ENCODE results near the gene IL1RL1.

The IL1RL1 gene

GRCh38 chr2:102359527-102359926 lies 48.2 kb downstream of the IL1RL1 start:
- no peak for DNase-seq (ENCODE audit: low read depth, low spot score)
- H3K4me3 ChIP-seq (ENCODE audit: low read depth, low read length), result no peak overlapping the region
- in situ Hi-C loops (cut with HindIII; ENCODE audit: low sequenced_read_pairs), result no loop called here
- TF ChIP-seq, protein P1, sequence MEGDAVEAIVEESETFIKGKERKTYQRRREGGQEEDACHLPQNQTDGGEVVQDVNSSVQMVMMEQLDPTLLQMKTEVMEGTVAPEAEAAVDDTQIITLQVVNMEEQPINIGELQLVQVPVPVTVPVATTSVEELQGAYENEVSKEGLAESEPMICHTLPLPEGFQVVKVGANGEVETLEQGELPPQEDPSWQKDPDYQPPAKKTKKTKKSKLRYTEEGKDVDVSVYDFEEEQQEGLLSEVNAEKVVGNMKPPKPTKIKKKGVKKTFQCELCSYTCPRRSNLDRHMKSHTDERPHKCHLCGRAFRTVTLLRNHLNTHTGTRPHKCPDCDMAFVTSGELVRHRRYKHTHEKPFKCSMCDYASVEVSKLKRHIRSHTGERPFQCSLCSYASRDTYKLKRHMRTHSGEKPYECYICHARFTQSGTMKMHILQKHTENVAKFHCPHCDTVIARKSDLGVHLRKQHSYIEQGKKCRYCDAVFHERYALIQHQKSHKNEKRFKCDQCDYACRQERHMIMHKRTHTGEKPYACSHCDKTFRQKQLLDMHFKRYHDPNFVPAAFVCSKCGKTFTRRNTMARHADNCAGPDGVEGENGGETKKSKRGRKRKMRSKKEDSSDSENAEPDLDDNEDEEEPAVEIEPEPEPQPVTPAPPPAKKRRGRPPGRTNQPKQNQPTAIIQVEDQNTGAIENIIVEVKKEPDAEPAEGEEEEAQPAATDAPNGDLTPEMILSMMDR (IDR thresholded peaks at IDR 0.05; ENCODE audit: low read depth, low read length), result no peak

GRCh38 chr2:102361632-102362241 lies 50.4 kb downstream of the IL1RL1 start:
- TF ChIP-seq, protein P1 (IDR thresholded peaks at IDR 0.05; ENCODE audit: low read depth, low read length), result no peak
- H3K4me3 ChIP-seq (ENCODE audit: low read depth, low read length), result no peak overlapping the region
- in situ Hi-C loops (cut with HindIII; ENCODE audit: low sequenced_read_pairs), result no loop called here
- DNase-seq (ENCODE audit: low read depth, low spot score), result no peak

DNA sequence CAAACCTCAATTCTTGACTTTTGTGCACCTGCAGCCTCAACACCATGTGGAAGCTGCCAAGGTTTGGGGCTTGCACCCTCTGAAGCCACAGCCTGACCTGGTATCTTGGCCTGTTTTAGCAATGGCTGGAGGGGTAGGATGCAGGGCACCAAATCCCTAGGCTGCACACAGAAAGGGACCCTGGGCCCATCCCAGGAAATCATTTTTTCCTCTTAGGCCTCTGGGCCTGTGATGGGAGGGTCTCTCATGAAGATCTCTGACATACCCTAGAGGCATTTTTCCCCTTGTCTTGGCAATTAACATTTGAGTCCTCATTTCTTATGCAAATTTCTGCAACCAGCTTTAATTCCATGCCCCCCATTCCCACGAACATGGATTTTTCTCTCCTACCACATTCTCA lies 54.4 kb downstream of the IL1RL1 start:
- in situ Hi-C loops (cut with HindIII; ENCODE audit: low sequenced_read_pairs), result no loop called here
- TF ChIP-seq, protein P1 (IDR thresholded peaks at IDR 0.05; ENCODE audit: low read depth, low read length), result no peak
- H3K4me3 ChIP-seq (ENCODE audit: low read depth, low read length), result no peak overlapping the region
- DNase-seq (ENCODE audit: low read depth, low spot score), result no peak

DNA sequence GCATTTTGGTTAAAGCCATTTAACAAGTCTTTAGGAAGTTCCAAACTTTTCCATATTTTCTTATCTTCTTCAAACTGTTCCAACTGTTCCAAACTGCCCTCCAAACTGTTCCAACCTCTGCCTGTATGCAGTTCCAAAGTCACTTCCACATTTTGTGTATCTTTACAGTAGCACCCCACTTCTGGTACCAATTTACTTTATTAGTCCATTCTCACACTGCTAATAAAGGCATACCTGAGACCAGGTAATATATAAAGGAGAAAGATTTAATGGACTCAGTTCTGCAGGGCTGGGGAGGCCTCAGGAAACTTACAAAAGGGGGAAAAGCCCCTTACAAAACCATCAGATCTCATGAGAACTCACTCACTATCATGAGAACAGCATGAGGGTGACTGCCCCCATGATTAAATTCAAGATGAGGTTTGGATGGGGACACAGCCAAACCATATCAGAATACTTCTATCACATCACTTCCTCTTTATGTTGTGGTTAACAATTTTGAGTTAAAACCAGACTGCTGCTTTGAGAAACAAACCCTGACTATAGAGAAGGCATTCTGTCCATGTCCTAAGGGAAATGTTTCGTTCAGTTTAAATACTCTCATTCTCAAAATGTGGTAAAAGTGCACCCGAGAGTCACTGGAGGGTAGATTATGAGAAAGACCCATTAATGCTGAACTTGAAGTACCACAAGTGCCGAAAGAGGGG lies 55.2 kb downstream of the IL1RL1 start:
- DNase-seq (ENCODE audit: low read depth, low spot score), result no peak
- in situ Hi-C loops (cut with HindIII; ENCODE audit: low sequenced_read_pairs), result no loop called here
- TF ChIP-seq, protein P1 (IDR thresholded peaks at IDR 0.05; ENCODE audit: low read depth, low read length), result no peak
- H3K4me3 ChIP-seq (ENCODE audit: low read depth, low read length), result no peak overlapping the region

- DNase-seq (ENCODE audit: low read depth, low spot score), result no peak
- in situ Hi-C loops (cut with HindIII; ENCODE audit: low sequenced_read_pairs), result no loop called here
- H3K4me3 ChIP-seq (ENCODE audit: low read depth, low read length), result no peak overlapping the region
- TF ChIP-seq, protein P1 (IDR thresholded peaks at IDR 0.05; ENCODE audit: low read depth, low read length), result no peak
Measured at GRCh38 chr2:102367331-102367971, 56.1 kb downstream of the IL1RL1 start.

- no peak overlapping the region for H3K4me3 ChIP-seq (ENCODE audit: low read depth, low read length)
- TF ChIP-seq, protein P1 (IDR thresholded peaks at IDR 0.05; ENCODE audit: low read depth, low read length), result no peak
- no peak for DNase-seq (ENCODE audit: low read depth, low spot score)
- in situ Hi-C loops (cut with HindIII; ENCODE audit: low sequenced_read_pairs), result no loop called here
Measured at GRCh38 chr2:102368461-102369109, 57.2 kb downstream of the IL1RL1 start.
